SK-N-SH treated with all-trans-retinoic acid at 6 μM for 48 hours (cell line): ENCODE results near the gene BOD1.

Source experiments
- BACH2 ChIP-seq: fragments of 250-450 bp; sonication (Bioruptor Pico); IDR thresholded peaks from 2 replicates; pipeline ENCODE4 v1.9.0; 2021; ENCODE audit warnings: mild to moderate bottlenecking, borderline replicate concordance
- PATZ1 ChIP-seq: fragments of 250-450 bp; sonication (Bioruptor Pico); IDR thresholded peaks from 2 replicates; pipeline ENCODE4 v1.8.0; 2020; ENCODE audit warnings: mild to moderate bottlenecking, moderate library complexity, borderline replicate concordance
- RARB ChIP-seq: fragments of 250-450 bp; sonication (Bioruptor Pico); IDR thresholded peaks from 2 replicates; pipeline ENCODE4 v1.8.0; 2021; ENCODE audit warnings: mild to moderate bottlenecking, moderate library complexity
- SNAI2 ChIP-seq: fragments of 250-450 bp; sonication (Bioruptor Pico); IDR thresholded peaks from 2 replicates; pipeline ENCODE4 v1.5.0; 2020; ENCODE audit warnings: mild to moderate bottlenecking, moderate library complexity
- ZFP3 ChIP-seq: fragments of 250-450 bp; sonication (Bioruptor Pico); IDR thresholded peaks from 2 replicates; pipeline ENCODE4 v1.5.0; 2020; ENCODE audit warnings: mild to moderate bottlenecking, moderate library complexity
- ZFP30 ChIP-seq: fragments of 450-650 bp; formaldehyde crosslinking; IDR thresholded peaks from 2 replicates; pipeline ENCODE4 v1.5.0; 2022; ENCODE audit warnings: mild to moderate bottlenecking, moderate library complexity
- ZNF565 ChIP-seq: fragments of 450-650 bp; formaldehyde crosslinking; conservative IDR thresholded peaks from 2 replicates; pipeline ENCODE4 v1.5.0; 2020; ENCODE audit warnings: low read depth, mild to moderate bottlenecking, moderate library complexity
- TF ChIP-seq, protein P1 (sequence below): fragments of 250-450 bp; sonication (Bioruptor Pico); IDR thresholded peaks from 2 replicates; pipeline ENCODE4 v1.5.1; 2020; ENCODE audit warnings: low read depth, mild to moderate bottlenecking, moderate library complexity

DNA sequence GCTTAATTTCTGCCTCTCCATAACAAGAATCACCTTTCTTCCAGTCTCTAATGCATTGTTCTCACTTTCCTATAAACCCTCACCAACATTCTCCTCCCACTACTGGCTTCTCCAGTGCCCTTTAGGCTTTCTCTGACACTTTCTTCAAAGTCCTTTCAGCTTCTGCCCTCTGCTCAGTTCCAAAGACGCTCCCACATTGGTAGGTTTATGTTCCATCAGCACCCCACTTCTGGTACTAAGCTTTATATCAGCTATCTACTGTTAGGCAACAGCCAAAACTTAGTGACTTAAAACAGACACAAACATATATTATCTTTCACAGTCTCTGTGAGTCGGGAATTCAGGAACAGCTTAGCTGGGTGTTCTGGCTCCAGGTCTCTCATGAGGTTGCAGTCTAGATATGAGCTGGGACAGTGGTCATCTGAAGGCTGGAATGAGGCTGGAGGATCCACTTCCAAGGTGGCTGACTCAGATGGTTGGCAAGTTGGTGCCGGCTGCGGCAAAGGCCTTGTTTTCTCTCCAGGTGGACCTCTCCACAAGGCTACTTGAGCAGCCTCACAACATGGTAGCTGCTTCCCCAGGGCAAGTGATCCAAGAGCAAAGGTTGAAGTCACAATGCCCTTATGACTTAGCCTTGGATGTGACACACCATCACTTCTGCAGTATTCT lies 37.4 kb downstream of the BOD1 start:
- no peak for TF ChIP-seq SNAI2 (CRISPR knock-in tag)
- TF ChIP-seq RARB (CRISPR knock-in tag), result no peak
- TF ChIP-seq PATZ1 (CRISPR knock-in tag), result no peak
- TF ChIP-seq BACH2 (CRISPR knock-in tag), result no peak
- TF ChIP-seq, protein P1, sequence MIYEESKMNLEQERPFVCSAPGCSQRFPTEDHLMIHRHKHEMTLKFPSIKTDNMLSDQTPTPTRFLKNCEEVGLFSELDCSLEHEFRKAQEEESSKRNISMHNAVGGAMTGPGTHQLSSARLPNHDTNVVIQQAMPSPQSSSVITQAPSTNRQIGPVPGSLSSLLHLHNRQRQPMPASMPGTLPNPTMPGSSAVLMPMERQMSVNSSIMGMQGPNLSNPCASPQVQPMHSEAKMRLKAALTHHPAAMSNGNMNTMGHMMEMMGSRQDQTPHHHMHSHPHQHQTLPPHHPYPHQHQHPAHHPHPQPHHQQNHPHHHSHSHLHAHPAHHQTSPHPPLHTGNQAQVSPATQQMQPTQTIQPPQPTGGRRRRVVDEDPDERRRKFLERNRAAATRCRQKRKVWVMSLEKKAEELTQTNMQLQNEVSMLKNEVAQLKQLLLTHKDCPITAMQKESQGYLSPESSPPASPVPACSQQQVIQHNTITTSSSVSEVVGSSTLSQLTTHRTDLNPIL (CRISPR knock-in tag), result no peak
- TF ChIP-seq ZFP3 (CRISPR knock-in tag), result no peak
- no peak for TF ChIP-seq ZNF565 (CRISPR knock-in tag)
- no peak for TF ChIP-seq ZFP30 (CRISPR knock-in tag)
